ENCODE measurements around the gene LPAR1.

Gene LPAR1

GRCh38 chr9:111030492-111030891 lies 7.8 kb downstream of the LPAR1 start (continued):
- TF ChIP-seq PRDM2 (tag by site-specific recombination; IDR thresholded peaks at IDR 0.05; ENCODE audit: borderline replicate concordance) (no peak), ZNF37A (tag by site-specific recombination; IDR thresholded peaks at IDR 0.05) (no peak), ZNF174 (tag by site-specific recombination; IDR thresholded peaks at IDR 0.05) (no peak)

- POLR2A ChIA-PET: no interaction called here
- Histone ChIP-seq H3K36me3 (ENCODE audit: control insufficient read depth in 2 of 2, insufficient read depth in 1 of 2, low read length in 2 of 2) (no peaks in the 10 kb centered on the region), H3K27ac (ENCODE audit: extremely low read depth, low read depth, low read length) (no peak overlapping the region), H3K4me3 (ENCODE audit: low read depth, low read length) (no peak overlapping the region), H3K4me1 (ENCODE audit: control insufficient read depth, insufficient read depth, low read length) (no peaks in the 10 kb centered on the region), H3K9me3 (ENCODE audit: control insufficient read depth, insufficient read depth, low read depth, low read length) (no peaks in the 10 kb centered on the region)
- TF ChIP-seq ZNF335 (tag by site-specific recombination; conservative IDR thresholded peaks at IDR 0.05) (no peak), SP3 (tag by site-specific recombination; IDR thresholded peaks at IDR 0.05) (no peak), ZNF707 (tag by site-specific recombination; IDR thresholded peaks at IDR 0.05) (no peak), ZNF2 (tag by site-specific recombination; IDR thresholded peaks at IDR 0.05) (no peak), SCRT2 (tag by site-specific recombination; IDR thresholded peaks at IDR 0.05) (no peak), ZNF48 (tag by site-specific recombination; IDR thresholded peaks at IDR 0.05) (no peak), ZNF423 (tag by site-specific recombination; IDR thresholded peaks at IDR 0.05) (no peak), ZNF302 (tag by site-specific recombination; IDR thresholded peaks at IDR 0.05; ENCODE audit: low read depth) (no peak)
- CTCF ChIA-PET: interaction anchor here (0.6 kb wide), 1 partner anchor 822 kb away, joined by 3 read pairs; no protein-coding TSS in a partner anchor
These were observed 9.0 kb downstream of the LPAR1 start for GRCh38 chr9:111029260-111029659.

- Histone ChIP-seq H3K4me3 (ENCODE audit: low read depth, low read length) (no peak overlapping the region), H3K36me3 (ENCODE audit: control insufficient read depth in 2 of 2, insufficient read depth in 1 of 2, low read length in 2 of 2) (no peaks in the 10 kb centered on the region), H3K4me1 (ENCODE audit: control insufficient read depth, insufficient read depth, low read length) (no peaks in the 10 kb centered on the region), H3K27ac (ENCODE audit: extremely low read depth, low read depth, low read length) (no peak overlapping the region), H3K9me3 (ENCODE audit: control insufficient read depth, insufficient read depth, low read depth, low read length) (no peaks in the 10 kb centered on the region)
- no peak for TF ChIP-seq ZNF645 (tag by site-specific recombination; IDR thresholded peaks at IDR 0.05)
- no peak for TF ChIP-seq ZNF155 (tag by site-specific recombination; IDR thresholded peaks at IDR 0.05)
- no peak for TF ChIP-seq ZNF692 (tag by site-specific recombination; IDR thresholded peaks at IDR 0.05)
- TF ChIP-seq ZNF239 (tag by site-specific recombination; IDR thresholded peaks at IDR 0.05): no peak
- no peak for TF ChIP-seq ZBTB44 (tag by site-specific recombination; IDR thresholded peaks at IDR 0.05)
- no peak for TF ChIP-seq ZNF302 (tag by site-specific recombination; IDR thresholded peaks at IDR 0.05; ENCODE audit: low read depth)
- TF ChIP-seq ZNF398 (tag by site-specific recombination; IDR thresholded peaks at IDR 0.05): no peak
- TF ChIP-seq ZNF830 (tag by site-specific recombination; IDR thresholded peaks at IDR 0.05; ENCODE audit: low read depth): no peak
- no peak for TF ChIP-seq ZNF112 (tag by site-specific recombination; IDR thresholded peaks at IDR 0.05)
- CTCF ChIA-PET: interaction anchor here (0.6 to 2.9 kb wide), 3 partner anchors 8 to 12 kb away, joined by 3 to 13 read pairs (median 4); no protein-coding TSS in a partner anchor
- POLR2A ChIA-PET: no interaction called here
These were observed 10.5 kb downstream of the LPAR1 start for GRCh38 chr9:111027798-111028197.
